ENCODE results near the gene TMEM258.

Gene TMEM258

DNA sequence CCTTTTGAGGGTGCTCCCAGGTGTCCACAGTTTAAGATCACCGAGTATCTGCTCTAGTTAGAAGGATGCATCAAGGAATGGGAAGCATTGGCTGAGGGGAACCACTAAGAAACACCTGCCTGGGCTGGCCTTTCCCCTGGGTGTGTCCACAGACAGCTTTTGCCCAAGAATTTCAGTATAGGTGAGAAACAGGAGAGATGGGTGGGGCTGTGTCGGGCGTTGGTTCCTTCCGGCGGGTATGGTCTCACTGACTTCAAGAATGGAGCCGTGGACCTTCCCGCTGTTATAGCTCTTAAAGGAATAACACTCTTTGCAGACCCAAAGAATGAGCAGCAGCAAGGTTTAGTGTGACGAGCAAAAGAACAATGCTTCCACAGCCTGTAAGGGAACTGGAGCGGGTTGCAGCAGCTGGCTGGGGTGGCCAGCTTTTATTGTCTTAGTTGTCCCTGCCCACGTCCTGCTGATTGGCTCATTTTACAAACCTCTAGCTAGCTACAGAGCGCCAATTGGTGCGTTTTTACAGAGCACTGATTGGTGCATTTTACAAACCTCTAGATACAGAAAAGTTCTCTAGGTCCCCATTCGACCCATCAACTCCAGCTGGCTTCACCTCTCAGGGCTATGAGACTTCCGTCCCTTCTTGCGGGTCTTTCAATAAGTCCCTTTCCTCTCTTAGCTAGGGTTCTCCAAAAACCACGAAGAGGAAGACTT is 22.0 kb upstream of the TMEM258 start:
- Histone ChIP-seq H2AK5ac (ENCODE audit: low read length, severe bottlenecking) (peak overlapping the region; percentile 61), H4K8ac (ENCODE audit: low read length) (peak overlapping the region; percentile 81), H3K9me3 (ENCODE audit: control insufficient read depth, low read length) (no peaks in the 10 kb centered on the region), H3K14ac (ENCODE audit: low read length in 2 of 2) (peak overlapping the region in 1 of 2 experiments; percentile 37), H2BK12ac (ENCODE audit: low read length in 2 of 2) (peak overlapping the region; percentile 80 to 85), H2AFZ (ENCODE audit: low read depth, low read length) (no peak overlapping the region), H3K27me3 (ENCODE audit: control insufficient read depth in 1 of 2, insufficient read depth in 1 of 2, low read length in 2 of 2) (no peaks in the 10 kb centered on the region), H2BK120ac (ENCODE audit: low read depth, low read length) (peak overlapping the region; percentile 98), H4K91ac (ENCODE audit: low read length) (peak overlapping the region; percentile 95), H3K79me1 (replicated peaks; ENCODE audit: low read length, poor library complexity, severe bottlenecking) (peaks cover 18% of the 10 kb centered on the region), H3K27ac (ENCODE audit: low read length, poor library complexity, severe bottlenecking) (peak overlapping the region; percentile 87), H2BK15ac (ENCODE audit: low read depth, poor library complexity, severe bottlenecking) (peak overlapping the region; percentile 78), H2BK5ac (ENCODE audit: low read depth, low read length, poor library complexity, severe bottlenecking) (peak overlapping the region; percentile 54), H3K23ac (ENCODE audit: low read length in 2 of 2) (peak overlapping the region in 1 of 2 experiments; percentile 14), H3K18ac (ENCODE audit: low read depth in 1 of 2, low read length in 2 of 2) (peak overlapping the region; percentile 86 to 96), H3K4me1 (ENCODE audit: control insufficient read depth, insufficient read depth, low read depth, low read length) (peaks cover 7% of the 10 kb centered on the region), H3K9ac (ENCODE audit: low read length) (peak overlapping the region; percentile 91), H3K4me2 (ENCODE audit: low read length, poor library complexity, severe bottlenecking) (peak overlapping the region; percentile 85), H3K36me3 (ENCODE audit: control insufficient read depth in 1 of 2, insufficient read depth in 2 of 2, low read depth in 1 of 2, low read length in 2 of 2) (peaks cover 38 to 42% of the 10 kb centered on the region in 2 experiments), H3K4ac (ENCODE audit: low read depth in 1 of 2, low read length in 2 of 2) (peak overlapping the region; percentile 79 to 97), H3K4me3 (ENCODE audit: insufficient read depth in 1 of 2, low read depth in 1 of 2, low read length in 2 of 2) (peak overlapping the region; percentile 36 to 92)
- 73% methylated on average over 16 of the region's 16 CpGs for WGBS
- DNase-seq, result no peak

DNA sequence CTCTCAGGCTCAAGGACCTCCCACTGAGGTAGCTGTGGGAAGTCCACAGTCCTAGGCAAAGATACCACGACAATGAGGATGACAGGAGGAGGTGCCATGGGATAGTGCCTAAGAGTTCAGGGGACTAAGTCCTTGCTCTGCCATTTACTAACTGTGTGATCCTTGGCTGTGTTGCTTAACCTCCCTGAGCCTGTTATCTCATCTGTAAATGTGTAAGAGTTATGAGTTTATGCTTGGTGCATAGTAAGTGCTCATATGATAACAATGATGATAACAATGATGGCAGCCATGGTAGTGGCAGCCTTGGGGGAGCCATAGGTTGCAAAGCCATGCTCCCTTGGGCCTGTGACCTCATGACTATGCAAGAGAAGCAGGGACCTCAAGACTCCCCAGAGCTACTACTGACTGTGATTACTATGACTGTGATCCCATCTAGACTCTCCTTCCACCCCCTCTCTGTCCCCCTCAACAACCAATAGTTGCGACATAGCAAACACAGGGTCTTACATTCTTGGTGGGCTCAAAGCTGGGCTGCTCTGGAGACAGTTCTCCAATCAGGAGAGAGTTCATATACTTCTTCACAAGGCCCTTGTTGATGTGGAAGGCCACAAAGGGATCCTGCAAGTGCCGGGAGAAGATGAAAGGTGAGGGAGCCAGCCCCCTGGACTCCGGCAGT is 20.5 kb upstream of the TMEM258 start:
- no peak overlapping the region for H3K18ac ChIP-seq (ENCODE audit: low read depth in 1 of 2, low read length in 2 of 2)
- WGBS, result 97% methylated on average over 4 of the region's 4 CpGs

DNA sequence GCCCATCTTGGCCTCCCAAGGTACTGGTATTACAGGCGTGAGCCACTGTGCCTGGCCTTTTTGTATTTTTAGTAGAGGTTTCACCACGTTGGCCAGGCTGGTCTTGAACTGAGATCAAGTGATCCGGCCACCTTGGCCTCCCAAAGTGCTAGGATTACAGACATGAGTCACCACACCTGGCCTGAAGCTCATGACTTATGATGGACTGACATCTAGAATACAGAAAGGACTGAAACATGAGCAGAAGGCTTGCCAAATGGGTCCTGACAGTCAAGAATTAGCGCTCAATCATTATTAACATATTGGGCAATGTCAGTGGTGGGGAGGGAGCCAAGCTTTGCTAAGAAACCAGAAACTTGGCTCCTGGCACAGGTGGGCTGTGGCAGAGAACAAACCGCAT is 19.4 kb upstream of the TMEM258 start:
- H3K23ac ChIP-seq (ENCODE audit: low read length in 2 of 2), result no peak overlapping the region
- no peak overlapping the region for H2BK120ac ChIP-seq (ENCODE audit: low read depth, low read length)
- no peak overlapping the region for H3K4ac ChIP-seq (ENCODE audit: low read depth in 1 of 2, low read length in 2 of 2)
- H3K9me3 ChIP-seq (ENCODE audit: control insufficient read depth, low read length), result no peaks in the 10 kb centered on the region
- no peak overlapping the region for H3K14ac ChIP-seq (ENCODE audit: low read length in 2 of 2)
- H2BK15ac ChIP-seq (ENCODE audit: low read depth, poor library complexity, severe bottlenecking), result no peak overlapping the region
- peaks cover 23% of the 10 kb centered on the region for H3K79me1 ChIP-seq (replicated peaks; ENCODE audit: low read length, poor library complexity, severe bottlenecking)
- peaks cover 5% of the 10 kb centered on the region for H3K4me1 ChIP-seq (ENCODE audit: control insufficient read depth, insufficient read depth, low read depth, low read length)
- H4K8ac ChIP-seq (ENCODE audit: low read length), result no peak overlapping the region
- H4K91ac ChIP-seq (ENCODE audit: low read length), result no peak overlapping the region
- H3K4me2 ChIP-seq (ENCODE audit: low read length, poor library complexity, severe bottlenecking), result no peak overlapping the region
- WGBS, result 99% methylated on average over 5 of the region's 5 CpGs
- H2BK5ac ChIP-seq (ENCODE audit: low read depth, low read length, poor library complexity, severe bottlenecking), result no peak overlapping the region
- DNase-seq, result no peak
- H3K36me3 ChIP-seq (ENCODE audit: control insufficient read depth in 1 of 2, insufficient read depth in 2 of 2, low read depth in 1 of 2, low read length in 2 of 2), result peaks cover 55 to 67% of the 10 kb centered on the region in 2 experiments
- H3K27me3 ChIP-seq (ENCODE audit: control insufficient read depth in 1 of 2, insufficient read depth in 1 of 2, low read length in 2 of 2), result no peaks in the 10 kb centered on the region
- no peak overlapping the region for H3K27ac ChIP-seq (ENCODE audit: low read length, poor library complexity, severe bottlenecking)
- H2AK5ac ChIP-seq (ENCODE audit: low read length, severe bottlenecking), result no peak overlapping the region
- H2BK12ac ChIP-seq (ENCODE audit: low read length in 2 of 2), result no peak overlapping the region
- no peak overlapping the region for H3K4me3 ChIP-seq (ENCODE audit: insufficient read depth in 1 of 2, low read depth in 1 of 2, low read length in 2 of 2)
- H3K18ac ChIP-seq (ENCODE audit: low read depth in 1 of 2, low read length in 2 of 2), result no peak overlapping the region
- H3K9ac ChIP-seq (ENCODE audit: low read length), result no peak overlapping the region
- no peak overlapping the region for H2AFZ ChIP-seq (ENCODE audit: low read depth, low read length)

More for the DNA sequence above, 20.5 kb upstream of the TMEM258 start:
- Histone ChIP-seq H3K4me1 (ENCODE audit: control insufficient read depth, insufficient read depth, low read depth, low read length) (peaks cover 7% of the 10 kb centered on the region), H3K9ac (ENCODE audit: low read length) (no peak overlapping the region), H3K4me2 (ENCODE audit: low read length, poor library complexity, severe bottlenecking) (no peak overlapping the region), H3K79me1 (replicated peaks; ENCODE audit: low read length, poor library complexity, severe bottlenecking) (peaks cover 20% of the 10 kb centered on the region), H2AK5ac (ENCODE audit: low read length, severe bottlenecking) (no peak overlapping the region), H3K9me3 (ENCODE audit: control insufficient read depth, low read length) (no peaks in the 10 kb centered on the region), H3K23ac (ENCODE audit: low read length in 2 of 2) (no peak overlapping the region), H3K27ac (ENCODE audit: low read length, poor library complexity, severe bottlenecking) (no peak overlapping the region), H3K4ac (ENCODE audit: low read depth in 1 of 2, low read length in 2 of 2) (no peak overlapping the region), H2BK5ac (ENCODE audit: low read depth, low read length, poor library complexity, severe bottlenecking) (no peak overlapping the region), H2AFZ (ENCODE audit: low read depth, low read length) (no peak overlapping the region), H2BK120ac (ENCODE audit: low read depth, low read length) (no peak overlapping the region), H2BK12ac (ENCODE audit: low read length in 2 of 2) (no peak overlapping the region), H3K4me3 (ENCODE audit: insufficient read depth in 1 of 2, low read depth in 1 of 2, low read length in 2 of 2) (no peak overlapping the region), H4K8ac (ENCODE audit: low read length) (no peak overlapping the region), H2BK15ac (ENCODE audit: low read depth, poor library complexity, severe bottlenecking) (no peak overlapping the region), H3K36me3 (ENCODE audit: control insufficient read depth in 1 of 2, insufficient read depth in 2 of 2, low read depth in 1 of 2, low read length in 2 of 2) (peaks cover 50 to 57% of the 10 kb centered on the region in 2 experiments), H3K14ac (ENCODE audit: low read length in 2 of 2) (no peak overlapping the region), H3K27me3 (ENCODE audit: control insufficient read depth in 1 of 2, insufficient read depth in 1 of 2, low read length in 2 of 2) (no peaks in the 10 kb centered on the region), H4K91ac (ENCODE audit: low read length) (no peak overlapping the region)
- no peak for DNase-seq

DNA sequence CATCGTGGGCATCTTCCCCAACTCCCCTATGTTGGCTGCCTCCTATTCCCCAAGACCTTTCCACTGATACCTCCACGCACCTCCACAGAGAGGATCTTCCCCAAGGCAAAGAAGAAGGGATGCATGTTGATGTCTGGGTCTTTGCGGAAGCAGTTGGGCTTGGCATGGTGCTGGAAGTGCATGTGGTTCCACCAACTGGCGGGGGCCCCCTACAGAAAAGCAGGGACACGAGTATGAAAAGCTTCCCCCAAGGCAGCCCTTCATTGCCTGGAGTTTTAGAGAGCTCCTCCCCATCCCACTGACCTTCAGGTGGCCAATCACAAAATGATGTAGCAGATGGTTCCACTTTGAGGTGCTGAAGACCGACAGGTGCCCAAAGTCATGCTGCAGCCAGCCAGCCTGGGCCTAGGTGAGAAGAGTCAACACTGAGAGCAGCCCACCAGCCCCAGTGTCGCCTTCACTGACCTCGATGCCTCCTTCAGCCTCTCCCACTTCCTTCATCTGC is 18.3 kb upstream of the TMEM258 start:
- no peak overlapping the region for H2BK15ac ChIP-seq (ENCODE audit: low read depth, poor library complexity, severe bottlenecking)
- no peak overlapping the region for H3K4ac ChIP-seq (ENCODE audit: low read depth in 1 of 2, low read length in 2 of 2)
- H2BK5ac ChIP-seq (ENCODE audit: low read depth, low read length, poor library complexity, severe bottlenecking), result no peak overlapping the region

More for the DNA sequence above, 18.3 kb upstream of the TMEM258 start:
- H2BK12ac ChIP-seq (ENCODE audit: low read length in 2 of 2), result no peak overlapping the region
- H3K4me2 ChIP-seq (ENCODE audit: low read length, poor library complexity, severe bottlenecking), result no peak overlapping the region
- H3K4me3 ChIP-seq (ENCODE audit: insufficient read depth in 1 of 2, low read depth in 1 of 2, low read length in 2 of 2), result no peak overlapping the region
- H4K8ac ChIP-seq (ENCODE audit: low read length), result no peak overlapping the region
- no peak overlapping the region for H3K23ac ChIP-seq (ENCODE audit: low read length in 2 of 2)
- no peaks in the 10 kb centered on the region for H3K27me3 ChIP-seq (ENCODE audit: control insufficient read depth in 1 of 2, insufficient read depth in 1 of 2, low read length in 2 of 2)
- H3K79me1 ChIP-seq (replicated peaks; ENCODE audit: low read length, poor library complexity, severe bottlenecking), result peaks cover 27% of the 10 kb centered on the region
- H3K4me1 ChIP-seq (ENCODE audit: control insufficient read depth, insufficient read depth, low read depth, low read length), result peaks cover 2% of the 10 kb centered on the region
- no peak overlapping the region for H2AK5ac ChIP-seq (ENCODE audit: low read length, severe bottlenecking)
- H3K9me3 ChIP-seq (ENCODE audit: control insufficient read depth, low read length), result no peaks in the 10 kb centered on the region
- H2AFZ ChIP-seq (ENCODE audit: low read depth, low read length), result no peak overlapping the region
- DNase-seq, result no peak
- no peak overlapping the region for H4K91ac ChIP-seq (ENCODE audit: low read length)
- peak overlapping the region in 1 of 2 experiments; percentile 30 for H3K18ac ChIP-seq (ENCODE audit: low read depth in 1 of 2, low read length in 2 of 2)
- peaks cover 62 to 76% of the 10 kb centered on the region in 2 experiments for H3K36me3 ChIP-seq (ENCODE audit: control insufficient read depth in 1 of 2, insufficient read depth in 2 of 2, low read depth in 1 of 2, low read length in 2 of 2)
- 97% methylated on average over 6 of the region's 8 CpGs for WGBS
- no peak overlapping the region for H3K27ac ChIP-seq (ENCODE audit: low read length, poor library complexity, severe bottlenecking)
- no peak overlapping the region for H2BK120ac ChIP-seq (ENCODE audit: low read depth, low read length)
- H3K14ac ChIP-seq (ENCODE audit: low read length in 2 of 2), result no peak overlapping the region
- no peak overlapping the region for H3K9ac ChIP-seq (ENCODE audit: low read length)
